Measurements from ENCODE around the gene RASL11A.
"Not testable (repeated sequence)": the region's sequence is repeated elsewhere in the genome, so short reads cannot be mapped to it uniquely, and the experiment has no call there.

RASL11A gene

DNA sequence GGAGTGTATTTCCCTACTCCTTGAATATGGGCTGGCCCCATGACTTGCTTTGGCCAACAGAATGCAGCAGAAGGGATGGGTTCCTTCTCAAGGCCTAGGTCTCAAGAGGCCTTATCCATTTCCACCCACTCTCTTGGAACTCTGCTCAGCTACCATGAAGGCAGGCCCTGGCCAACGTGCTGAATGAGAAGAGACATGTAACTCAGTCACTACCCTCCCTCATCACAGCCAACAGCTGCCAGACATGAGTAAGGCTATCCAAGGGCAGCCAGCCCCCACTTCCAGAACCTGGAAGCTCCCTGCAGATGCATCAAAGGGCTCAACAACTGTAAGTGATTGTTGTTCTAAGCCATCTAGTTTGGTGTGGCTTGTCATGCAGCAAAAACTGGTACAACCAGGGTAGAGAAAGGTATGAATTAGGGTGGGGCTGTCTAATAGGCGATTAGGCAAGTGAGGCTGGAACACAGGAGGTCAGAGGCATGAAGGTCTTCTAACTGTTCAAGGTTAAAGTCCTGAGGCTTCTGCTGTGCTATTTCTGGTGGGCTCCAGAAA, 1.4 kb upstream of the RASL11A start:
- no peak for DNase-seq

DNA sequence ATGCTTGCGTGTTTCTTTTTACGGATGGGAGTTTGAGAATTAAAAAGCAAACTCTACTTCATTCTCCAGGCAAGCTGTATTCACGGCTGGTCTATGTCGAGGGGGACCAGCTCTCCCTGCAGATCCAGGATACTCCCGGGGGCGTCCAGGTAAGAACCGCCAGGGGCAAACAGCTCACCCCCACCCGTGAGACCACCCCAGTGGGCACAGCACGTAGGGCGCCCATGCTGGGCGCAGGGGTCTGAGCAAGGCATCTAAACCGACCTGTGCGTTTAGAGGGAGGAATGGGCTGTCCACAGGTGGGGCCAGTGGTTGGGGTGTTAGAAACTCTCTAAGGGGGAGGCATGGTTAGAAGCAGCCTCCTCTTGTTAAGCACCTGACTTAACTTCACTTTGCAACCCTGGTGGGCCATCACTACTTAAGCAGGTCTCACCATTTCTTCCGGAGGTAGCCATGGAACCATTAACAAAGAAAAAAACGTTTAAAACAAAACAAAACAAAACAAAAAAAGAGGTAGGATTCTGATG, 1.0 kb downstream of the RASL11A start:
- DNase-seq = no peak

DNA sequence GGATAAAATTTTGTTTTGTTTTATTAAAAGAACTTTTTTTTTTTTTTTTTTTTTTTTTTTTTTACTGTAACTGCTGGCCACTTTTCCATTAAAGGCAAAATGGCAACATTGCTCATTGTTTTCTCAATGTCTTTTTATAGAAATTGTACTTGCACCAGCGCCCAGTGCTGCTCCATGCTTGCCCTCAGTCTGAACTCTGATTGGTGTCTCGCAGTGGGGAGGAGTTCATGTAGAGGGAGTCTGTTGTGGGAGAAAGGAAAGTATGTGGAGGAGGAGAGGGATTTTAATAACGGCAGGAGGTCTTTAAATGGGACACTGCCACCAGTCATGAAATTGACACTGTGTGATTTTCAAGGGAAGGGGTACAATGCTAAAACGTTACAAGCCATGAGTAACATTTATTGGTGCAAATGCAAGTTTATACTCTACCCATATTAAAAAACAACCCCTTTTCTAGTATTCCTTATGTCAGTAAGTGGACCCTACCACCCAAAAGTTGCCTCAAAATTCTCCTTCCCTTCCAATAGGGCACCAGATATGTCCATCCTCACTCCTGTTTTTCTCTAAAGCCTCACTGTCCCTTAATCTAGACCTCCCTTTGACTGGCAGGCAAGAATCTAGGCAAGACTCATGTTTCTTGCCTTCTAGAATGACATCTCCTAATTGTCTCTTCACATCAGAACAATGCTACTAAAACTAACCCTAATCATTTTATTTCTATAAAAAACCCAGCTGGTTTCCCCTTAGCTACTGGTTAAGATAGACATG, 3.2 kb downstream of the RASL11A start:
- no peak for DNase-seq

DNA sequence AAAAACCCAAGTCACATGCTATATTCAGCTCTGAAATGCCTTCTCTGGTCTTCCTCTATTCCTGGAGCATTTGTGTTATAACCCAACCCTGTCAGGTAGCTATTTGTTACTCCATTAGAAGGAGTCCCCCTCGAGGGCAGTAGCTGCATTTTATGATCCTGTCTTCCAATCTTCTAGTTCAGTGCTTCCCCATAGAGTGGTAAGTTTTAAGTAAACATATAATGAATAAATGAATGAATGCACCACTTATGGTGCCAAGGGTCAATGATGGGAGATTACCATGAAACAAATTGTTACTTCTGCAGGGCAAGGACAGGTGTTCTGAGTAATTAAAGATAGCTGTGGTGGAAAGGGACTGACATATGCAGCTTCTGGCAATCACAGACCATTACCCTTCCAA, 4.0 kb downstream of the RASL11A start:
- no peak for DNase-seq

DNA sequence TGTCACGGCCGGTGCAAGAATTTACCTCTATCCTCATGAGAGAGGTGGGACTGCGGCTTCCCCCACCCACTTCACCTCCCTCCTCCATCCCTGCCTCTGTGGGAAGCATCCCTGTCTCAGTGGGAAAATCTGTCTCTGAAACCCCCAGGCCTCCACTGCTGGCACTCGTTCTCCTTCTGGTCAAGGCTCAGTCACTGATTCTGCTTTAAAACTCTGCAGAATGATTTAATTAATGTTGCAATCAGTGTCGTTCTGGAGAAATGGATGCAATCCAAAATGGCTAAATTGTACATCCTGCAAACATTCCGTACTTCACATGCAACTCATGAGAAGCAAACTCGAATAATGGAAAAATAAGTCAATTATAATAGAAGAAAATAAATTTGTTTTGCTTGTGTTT, 5.6 kb downstream of the RASL11A start:
- DNase-seq = no peak

DNA sequence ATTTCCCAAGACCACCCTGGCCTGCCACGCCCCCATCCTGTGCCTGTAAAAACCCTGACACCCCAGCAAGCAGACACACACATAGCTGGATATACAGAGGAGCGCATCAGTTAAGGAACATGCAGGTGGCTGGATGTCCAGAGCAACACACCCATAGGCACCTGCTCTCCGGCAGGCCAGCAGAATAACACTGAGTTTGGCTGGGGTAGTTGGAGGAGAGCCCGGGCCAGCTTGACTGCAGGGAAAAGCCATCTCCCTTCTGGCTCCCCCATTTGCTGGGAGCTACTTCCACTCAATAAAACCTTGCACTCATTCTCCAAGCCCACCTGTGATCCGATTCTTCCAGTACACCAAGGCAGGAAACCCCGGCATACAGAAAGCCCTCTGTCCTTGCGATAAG, 8.9 kb downstream of the RASL11A start:
- DNase-seq = no peak

DNA sequence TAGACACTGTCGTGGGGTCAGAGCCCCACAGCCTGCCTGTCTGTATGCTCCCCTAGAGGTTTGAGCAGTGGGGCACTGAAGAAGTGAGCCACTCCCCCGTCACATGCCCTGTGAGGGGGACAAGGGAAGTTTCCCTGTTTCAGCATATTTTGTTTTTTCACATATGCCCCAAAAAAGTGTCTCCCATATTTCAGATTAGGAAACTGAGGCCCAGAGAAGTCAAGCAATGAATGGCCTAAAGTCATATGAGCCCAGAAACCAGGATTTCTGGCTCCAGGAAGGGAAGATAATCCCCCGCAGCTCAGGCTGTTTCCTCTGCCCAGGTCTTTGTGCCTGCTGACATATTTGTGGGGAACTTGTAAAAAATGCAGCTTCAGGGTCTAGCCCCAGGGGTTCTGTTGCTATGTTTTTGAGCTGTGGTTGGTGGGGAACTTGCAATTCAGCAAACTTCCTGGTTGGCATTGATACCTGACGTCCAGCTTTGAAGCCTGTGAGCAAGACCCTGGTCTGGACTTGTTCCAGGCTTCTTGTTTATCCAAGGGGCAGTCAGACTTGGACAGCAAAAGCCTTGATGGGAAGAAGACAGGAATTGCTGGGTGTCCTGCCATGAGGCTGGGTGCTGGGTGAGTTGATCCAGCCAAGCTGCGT, 9.5 kb downstream of the RASL11A start:
- DNase-seq = no peak

DNA sequence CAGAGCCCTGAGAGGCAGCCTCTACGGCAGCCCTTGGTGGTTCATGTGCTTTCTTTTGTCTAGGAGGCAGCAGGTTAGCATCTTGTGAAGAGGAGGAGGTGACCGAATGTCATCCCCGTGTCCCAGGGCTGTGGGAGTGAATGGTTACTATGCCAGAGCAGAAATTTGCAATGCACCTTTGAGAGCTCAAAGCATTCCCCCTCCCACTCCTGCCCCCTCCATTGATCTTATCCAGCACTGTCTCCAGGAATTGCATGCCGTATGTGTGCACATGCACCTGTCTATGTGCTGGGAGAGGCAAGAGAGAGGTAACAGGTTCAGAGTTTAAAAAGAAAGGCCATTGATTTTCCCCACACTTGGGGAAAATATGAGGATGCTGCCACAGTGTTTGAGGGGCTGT, 10.2 kb downstream of the RASL11A start:
- no peak for DNase-seq

DNA sequence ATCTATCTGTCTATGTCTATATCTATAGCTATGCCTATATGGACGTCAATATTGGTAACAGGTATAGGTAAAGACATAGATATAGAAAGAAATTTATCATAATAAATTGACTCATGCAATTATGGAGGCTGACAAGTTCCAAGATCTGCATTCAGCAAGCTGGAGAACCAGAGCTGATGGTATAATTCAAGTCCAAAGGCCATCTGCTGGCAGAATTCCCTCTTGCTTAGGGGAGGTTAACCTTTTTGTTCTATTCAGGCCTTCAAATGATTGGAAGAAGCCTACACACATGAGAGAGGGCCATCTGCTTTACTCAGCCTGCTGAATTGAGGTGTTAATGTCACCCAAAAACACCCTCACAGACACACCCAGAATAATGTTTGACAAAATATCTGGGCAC, 10.8 kb downstream of the RASL11A start:
- no peak for DNase-seq

DNA sequence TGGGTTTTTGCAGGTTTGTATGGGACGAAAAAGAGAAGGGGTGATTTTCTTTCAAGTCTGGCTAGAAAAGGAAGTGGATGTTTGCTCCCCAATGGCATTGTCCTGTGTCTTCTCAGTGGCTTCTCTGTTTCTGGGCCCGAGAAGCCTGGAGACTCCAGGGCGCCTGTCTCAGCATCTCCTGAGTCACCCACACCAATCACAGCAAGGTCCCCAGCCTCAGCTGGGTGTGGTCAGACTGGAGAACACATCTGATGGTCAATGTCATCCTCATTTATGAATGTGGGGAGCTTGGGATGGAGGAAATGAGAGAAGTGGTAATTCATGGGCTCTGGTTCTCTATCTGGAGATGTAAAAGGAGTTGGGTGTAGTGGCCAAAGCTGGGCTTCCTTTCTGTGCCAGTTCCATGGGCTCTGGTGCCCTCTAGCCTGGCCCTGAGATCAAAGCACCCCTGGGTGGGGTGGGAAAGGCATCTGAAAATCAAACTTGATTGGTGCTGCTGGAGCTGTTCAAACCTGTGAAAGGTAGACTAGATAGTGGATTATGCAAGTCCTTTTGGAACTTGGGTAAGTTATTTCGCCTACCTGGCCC, 13.4 kb downstream of the RASL11A start:
- DNase-seq = no peak

DNA sequence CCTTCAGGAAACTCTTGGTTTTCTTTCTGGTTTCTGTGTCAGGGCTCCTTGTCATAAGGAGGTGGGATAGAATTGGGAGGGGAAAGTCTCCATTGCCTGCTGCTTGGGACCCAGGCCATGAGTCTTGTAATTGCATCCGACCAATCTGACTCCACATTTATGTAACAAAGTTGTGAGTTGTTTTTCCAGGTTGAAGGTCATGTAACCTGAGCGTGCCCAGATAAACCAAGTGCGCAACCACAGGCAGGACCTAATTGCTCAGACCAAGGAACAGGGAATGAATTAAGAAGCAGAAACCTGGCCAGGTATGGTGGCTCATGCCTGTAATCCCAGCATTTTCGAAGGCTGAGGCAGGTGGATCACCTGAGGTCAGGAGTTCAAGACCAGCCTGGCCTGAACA, 17.8 kb downstream of the RASL11A start:
- no peak for DNase-seq

DNA sequence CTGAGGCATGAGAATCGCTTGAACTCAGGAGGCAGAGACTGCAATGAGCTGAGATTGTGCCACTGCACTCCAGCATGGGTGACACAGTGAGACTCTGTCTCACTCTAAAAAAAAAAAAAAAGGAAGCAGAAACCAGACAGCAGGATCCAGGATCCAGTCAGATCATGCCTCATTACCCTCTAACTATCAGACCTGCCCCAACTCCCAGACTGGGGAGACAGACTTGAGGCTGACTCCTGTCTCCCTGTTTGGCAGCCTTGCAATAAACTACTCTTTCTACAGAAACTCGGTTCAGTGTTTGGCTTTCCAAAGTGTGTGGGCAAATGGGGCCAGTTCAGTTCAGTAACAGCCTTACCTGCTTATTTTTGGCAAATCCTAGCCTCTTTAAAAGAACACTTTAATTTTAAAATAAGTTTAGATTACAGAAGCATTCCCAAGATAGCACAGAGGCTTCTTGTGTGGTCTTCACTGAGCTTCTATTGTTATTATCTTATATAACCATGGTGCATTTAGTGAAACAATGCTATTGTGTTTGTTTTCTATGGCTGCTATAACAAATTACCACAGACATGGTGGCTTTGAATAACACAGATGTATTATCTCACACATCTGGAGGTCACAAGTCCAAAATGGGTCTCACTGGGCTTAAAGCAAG, 18.5 kb downstream of the RASL11A start:
- DNase-seq = no peak

DNA sequence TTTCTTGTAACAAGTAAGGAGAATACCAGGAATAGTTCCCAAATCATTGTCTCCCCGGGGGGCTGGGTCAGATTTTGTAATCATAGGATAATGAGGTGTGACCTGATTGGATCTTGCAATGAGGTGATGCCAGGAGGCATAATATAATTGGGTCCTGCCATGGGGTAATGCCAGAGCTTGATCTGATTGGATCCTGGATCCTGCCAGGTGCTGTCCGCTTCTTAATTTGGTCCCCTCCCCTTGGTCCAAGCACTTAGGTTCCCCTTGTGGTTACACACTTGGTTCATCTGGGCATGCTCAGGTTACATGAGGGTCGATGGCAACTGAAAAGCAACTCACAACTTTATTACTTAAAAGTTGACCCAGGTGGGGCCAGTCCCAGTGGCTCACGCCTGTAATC, 20.1 kb downstream of the RASL11A start:
- no peak for DNase-seq

DNA sequence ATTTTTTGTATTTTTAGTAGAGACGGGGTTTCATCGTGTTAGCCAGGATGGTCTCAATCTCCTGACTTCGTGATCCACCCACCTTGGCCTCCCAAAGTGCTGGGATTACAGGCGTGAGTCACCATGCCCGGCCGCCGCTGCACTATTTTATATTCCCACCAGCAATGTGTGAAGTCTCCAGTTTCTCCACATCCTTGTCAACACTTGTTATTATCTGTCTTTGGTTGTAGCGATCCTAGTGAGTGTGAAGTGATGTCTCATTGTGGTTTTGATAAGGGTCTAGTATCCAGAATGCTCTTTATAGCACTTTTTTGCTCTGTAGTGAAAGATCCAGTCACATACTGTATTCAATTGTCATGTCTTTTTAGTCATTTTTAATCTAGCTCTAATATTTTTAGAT, 21.3 kb downstream of the RASL11A start:
- DNase-seq = not testable (repeated sequence)

DNA sequence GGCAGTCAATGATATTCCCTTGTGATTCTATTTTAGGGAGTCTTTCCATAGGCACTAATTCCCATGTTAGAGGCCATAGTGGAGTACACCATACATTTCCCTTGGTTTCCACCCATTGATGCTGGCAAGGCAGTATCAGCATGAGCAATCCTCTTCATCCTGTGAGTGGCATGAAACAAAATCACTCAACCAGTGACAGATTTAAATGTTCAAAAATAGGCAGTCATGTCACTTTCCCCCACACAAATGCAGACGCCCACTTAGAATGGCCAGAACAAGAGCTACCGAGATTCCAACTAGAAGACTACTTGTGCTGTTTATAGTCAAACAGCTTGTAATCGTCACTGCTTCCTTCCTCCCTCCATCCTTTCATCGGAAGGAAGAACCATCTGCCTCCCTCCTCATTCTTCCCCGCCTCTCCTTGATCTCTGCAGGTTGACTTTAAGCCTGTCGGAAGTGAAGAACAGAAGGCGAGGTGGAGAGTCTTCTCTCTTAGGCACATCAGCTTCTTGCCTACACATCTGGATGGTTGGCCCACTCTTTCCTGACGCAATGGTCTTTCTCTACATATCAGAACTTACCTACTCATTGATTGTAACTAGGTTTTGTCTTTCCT, 22.6 kb downstream of the RASL11A start:
- DNase-seq = no peak

DNA sequence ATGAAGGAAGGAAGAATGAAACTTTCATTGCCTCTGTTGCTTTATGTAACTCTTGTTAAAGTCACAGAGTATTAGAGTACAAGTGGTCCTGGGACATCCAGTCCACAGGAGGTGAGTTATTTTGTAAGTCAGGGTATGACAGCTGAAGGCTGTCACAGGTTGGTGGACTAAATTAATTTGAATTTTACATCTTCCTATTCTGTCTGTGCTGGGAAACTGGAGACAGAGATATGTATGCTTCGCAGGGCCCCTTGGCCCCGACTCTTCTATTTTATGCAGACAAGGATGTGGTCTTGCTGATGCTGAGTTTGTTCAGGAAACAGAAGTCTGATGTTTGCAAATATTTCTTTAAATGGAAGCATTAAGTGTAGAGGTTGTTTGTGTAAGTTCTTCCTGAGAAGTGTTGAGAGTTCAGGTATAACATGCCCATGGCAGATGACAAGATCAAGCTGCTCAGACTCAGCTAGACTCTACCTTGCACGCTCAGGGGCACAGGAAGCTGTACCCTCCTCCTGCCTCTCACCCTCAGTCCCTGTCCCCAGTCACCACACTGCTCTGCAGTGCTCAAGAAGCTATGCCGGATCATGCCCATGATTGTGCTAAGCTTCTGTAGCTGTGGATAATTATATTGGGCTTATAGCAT, 23.4 kb downstream of the RASL11A start:
- peak in 1 of 2 experiments; percentile 11 for DNase-seq

DNA sequence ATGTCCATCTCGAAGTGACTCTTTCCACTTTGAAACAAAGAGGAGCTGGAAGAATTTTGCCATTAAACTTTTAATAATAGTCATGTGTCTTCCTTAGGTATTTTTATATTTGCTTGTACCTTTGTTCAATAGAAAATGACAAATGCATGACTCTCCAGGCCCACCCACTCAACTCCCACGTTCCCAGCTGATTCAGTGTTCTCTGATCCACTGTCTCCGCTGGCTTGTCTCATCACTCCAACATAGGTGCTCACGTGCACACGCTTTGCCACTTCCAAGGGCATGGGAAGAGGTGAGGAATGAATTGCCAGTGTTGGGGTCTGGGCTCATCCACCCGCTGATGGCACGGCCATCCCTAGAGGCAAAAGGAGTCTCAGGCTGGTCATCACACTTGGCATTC, 24.5 kb downstream of the RASL11A start:
- DNase-seq = peak; percentile 30 to 51

DNA sequence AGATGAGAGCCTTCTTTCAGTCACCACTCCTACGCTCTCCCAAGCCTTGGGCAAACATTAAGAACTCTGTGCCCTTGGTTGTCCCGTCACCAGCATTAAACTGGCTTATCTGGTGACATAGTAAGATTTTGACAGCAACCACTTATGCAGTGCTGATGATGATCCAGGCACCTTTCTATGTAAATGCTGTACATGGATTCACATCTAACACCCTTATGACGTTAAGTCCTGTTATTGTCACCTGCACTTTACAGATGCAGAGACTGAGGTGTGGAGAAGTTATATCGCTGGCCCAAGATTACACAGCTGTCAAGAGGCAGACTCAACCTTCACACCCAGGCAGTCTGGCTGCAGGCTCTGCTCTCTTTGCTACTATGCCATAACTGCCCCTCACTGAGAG, 25.0 kb downstream of the RASL11A start:
- no peak for DNase-seq

DNA sequence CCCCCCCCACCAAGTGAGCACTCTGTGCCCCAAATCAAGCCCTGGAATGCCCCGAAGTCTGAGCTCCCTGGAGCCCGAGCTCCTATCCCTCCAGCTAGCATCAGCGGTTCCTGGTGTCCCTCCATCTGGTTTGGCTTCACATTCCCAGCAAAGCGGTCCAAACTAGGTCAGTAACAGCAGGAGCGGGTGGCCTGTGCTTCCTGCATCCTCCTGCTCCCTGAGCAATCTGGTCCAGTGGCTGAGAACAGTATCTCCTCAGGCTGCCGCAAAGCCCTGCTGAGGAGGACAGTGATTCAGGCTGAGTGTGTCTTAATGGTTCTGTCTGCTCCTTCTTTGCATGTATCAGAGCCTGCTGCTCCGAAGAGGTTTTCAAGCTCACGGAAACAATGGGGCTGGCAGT, 25.9 kb downstream of the RASL11A start:
- no peak for DNase-seq

DNA sequence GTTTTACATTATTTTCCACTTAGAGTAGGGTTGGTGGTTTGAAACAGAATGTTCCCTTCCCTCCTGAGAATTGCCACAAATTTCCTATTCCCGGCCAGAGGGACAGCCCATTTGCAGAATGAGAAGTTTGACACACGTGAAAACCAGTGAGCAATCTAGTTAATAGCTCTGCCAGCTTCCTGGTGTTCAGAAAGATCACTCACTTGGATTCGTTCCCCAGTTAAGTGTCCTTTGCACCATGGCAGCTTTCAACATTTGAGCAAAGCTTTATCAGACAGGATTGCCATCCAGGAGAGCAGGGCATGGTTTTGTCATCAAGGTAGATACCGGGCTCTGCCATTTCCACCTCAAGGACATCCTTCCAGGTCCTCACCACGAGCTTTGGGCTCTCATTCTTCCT, 28.2 kb downstream of the RASL11A start:
- DNase-seq = no peak

DNA sequence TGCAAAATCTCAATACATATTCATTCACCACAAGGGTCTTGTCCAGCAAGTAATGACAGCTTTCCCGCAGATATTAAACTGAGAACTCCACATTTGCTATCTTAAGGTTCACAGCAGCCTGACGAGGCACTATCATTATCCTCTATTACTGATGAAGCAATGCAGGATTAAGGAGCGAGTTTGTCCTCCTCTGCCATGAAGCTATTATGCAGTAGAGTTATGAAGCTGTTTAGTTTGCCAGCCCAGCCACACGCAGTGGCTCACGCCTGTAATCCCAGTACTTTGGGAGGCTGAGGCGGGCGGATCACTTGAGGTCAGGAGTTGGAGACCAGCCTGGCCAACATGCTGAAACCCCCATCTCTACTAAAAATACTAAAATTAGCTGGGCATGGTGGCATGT, 29.8 kb downstream of the RASL11A start:
- DNase-seq = not testable (repeated sequence)

DNA sequence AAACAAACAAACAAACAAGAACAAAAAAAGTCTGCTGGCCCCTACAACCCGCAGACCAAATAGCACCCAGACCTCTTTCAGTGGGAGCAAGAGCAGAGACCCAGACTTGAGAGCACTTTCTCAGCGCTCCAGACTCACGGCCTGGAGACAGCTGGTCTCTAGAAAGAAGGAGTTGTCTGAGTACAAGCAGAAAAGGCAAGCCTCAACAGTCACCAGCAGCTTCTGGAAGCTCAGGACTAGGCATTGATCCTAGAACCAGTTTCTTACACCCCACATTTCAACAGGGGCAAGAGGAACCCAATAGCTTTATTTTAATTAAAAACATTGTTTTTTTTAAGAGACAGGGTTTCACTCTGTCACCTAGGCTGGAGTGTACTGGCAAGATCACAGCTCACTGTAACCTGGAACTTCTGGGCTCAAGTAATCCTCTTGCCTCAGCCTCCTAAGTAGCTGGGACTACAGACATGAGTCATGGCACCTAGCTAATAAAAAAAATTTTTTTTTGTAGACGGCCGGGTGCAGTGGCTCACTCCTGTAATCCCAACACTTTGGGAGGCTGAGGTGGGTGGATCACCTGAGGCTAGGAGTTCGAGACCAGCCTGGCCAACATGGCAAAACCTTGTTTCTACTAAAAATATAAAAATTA, 30.4 kb downstream of the RASL11A start:
- no peak for DNase-seq

Data from stimulated activated CD4-positive, alpha-beta T cell treated with anti-CD3 and anti-CD28 coated beads, Interleukin-4, amount 100 ng/mL, for 4 hours (primary cell).